Trophoblast cell (in vitro differentiated cells and primary cell): ENCODE results near the gene CARM1.

Experiments
- DNase-seq, 2 donors: peaks; one replicate each; pipeline ENCODE4 v3.0.0-alpha.2; 2016
- H2AFZ ChIP-seq: 2 replicates; pipeline ENCODE4 v1.6.1; 2013; ENCODE audit warnings: low read length, moderate library complexity, mild to moderate bottlenecking; ENCODE audit not compliant: insufficient read depth, poor library complexity
- H2AK5ac ChIP-seq: 2 replicates; pipeline ENCODE4 v1.6.1; 2013; ENCODE audit warnings: mild to moderate bottlenecking, low read length
- H2BK120ac ChIP-seq: 2 replicates; pipeline ENCODE4 v1.6.1; 2013; ENCODE audit warnings: low read length, mild to moderate bottlenecking, moderate library complexity; ENCODE audit not compliant: insufficient read depth, poor library complexity
- H2BK12ac ChIP-seq: 2 replicates; pipeline ENCODE4 v1.6.1; 2013; ENCODE audit warnings: mild to moderate bottlenecking, low read length, moderate library complexity
- H2BK5ac ChIP-seq: 2 replicates; pipeline ENCODE4 v1.6.1; 2013; ENCODE audit warnings: low read length, low read depth, moderate library complexity, mild to moderate bottlenecking; ENCODE audit not compliant: poor library complexity
- H3K14ac ChIP-seq: 2 replicates; pipeline ENCODE4 v1.6.1; 2013; ENCODE audit warnings: mild to moderate bottlenecking, low read length
- H3K18ac ChIP-seq: 2 replicates; pipeline ENCODE4 v1.6.1; 2013; ENCODE audit warnings: mild to moderate bottlenecking, low read length
- H3K23ac ChIP-seq: 2 replicates; pipeline ENCODE4 v1.6.1; 2013; ENCODE audit warnings: low read length
- H3K27ac ChIP-seq: 2 replicates; pipeline ENCODE4 v1.5.1; 2013; ENCODE audit warnings: low read depth, mild to moderate bottlenecking, inconsistent platforms, low read length, moderate library complexity
- H3K27me3 ChIP-seq: 2 replicates; pipeline ENCODE4 v1.6.1; 2013; ENCODE audit warnings: inconsistent platforms, mild to moderate bottlenecking, low read length, moderate library complexity; ENCODE audit not compliant: insufficient read depth
- H3K36me3 ChIP-seq, 2 experiments: 1 replicate in 1 of 2; 2 replicates in 1 of 2; pipeline ENCODE4 v1.6.1; 2013; ENCODE audit warnings: low read length in 2 of 2, mild to moderate bottlenecking in 2 of 2, moderate library complexity in 1 of 2; ENCODE audit not compliant: insufficient read depth in 2 of 2, control insufficient read depth in 1 of 2
- H3K4ac ChIP-seq: 2 replicates; pipeline ENCODE4 v1.6.1; 2013; ENCODE audit warnings: low read depth, mild to moderate bottlenecking, low read length, moderate library complexity
- H3K4me1 ChIP-seq, 2 experiments: 1 replicate in 1 of 2; 2 replicates in 1 of 2; pipeline ENCODE4 v1.6.1; 2013; ENCODE audit warnings: low read length in 2 of 2, mild to moderate bottlenecking in 2 of 2, moderate library complexity in 1 of 2; ENCODE audit not compliant: insufficient read depth in 2 of 2, control insufficient read depth in 1 of 2
- H3K4me2 ChIP-seq: 2 replicates; pipeline ENCODE4 v1.6.1; 2013; ENCODE audit warnings: inconsistent platforms, mild to moderate bottlenecking, low read length, moderate library complexity
- H3K4me3 ChIP-seq: 2 replicates; pipeline ENCODE4 v1.5.1; 2013; ENCODE audit warnings: mild to moderate bottlenecking, low read depth, low read length, inconsistent platforms
- H3K79me1 ChIP-seq: one replicate; pipeline ENCODE4 v1.6.1; 2013; ENCODE audit warnings: low read length
- H3K79me2 ChIP-seq: 2 replicates; pipeline ENCODE4 v1.6.1; 2013; ENCODE audit warnings: low read length, mild to moderate bottlenecking; ENCODE audit not compliant: control insufficient read depth, insufficient read depth, poor library complexity
- H3K9ac ChIP-seq: 2 replicates; pipeline ENCODE4 v1.6.1; 2013; ENCODE audit warnings: mild to moderate bottlenecking, low read length
- H3K9me3 ChIP-seq: 2 replicates; pipeline ENCODE4 v1.6.1; 2013; ENCODE audit warnings: low read depth, mild to moderate bottlenecking, control low read depth, inconsistent platforms, low read length; ENCODE audit not compliant: insufficient read depth
- H4K12ac ChIP-seq: 2 replicates; pipeline ENCODE4 v1.6.1; 2013; ENCODE audit warnings: low read depth, mild to moderate bottlenecking, low read length, moderate library complexity
- H4K8ac ChIP-seq: 2 replicates; pipeline ENCODE4 v1.6.1; 2013; ENCODE audit warnings: low read depth, mild to moderate bottlenecking, low read length, moderate library complexity
- H4K91ac ChIP-seq: one replicate; pipeline ENCODE4 v1.6.1; 2013; ENCODE audit warnings: low read depth, mild to moderate bottlenecking, low read length, moderate library complexity
- WGBS: extraction: QIAGEN DNeasy Blood & Tissue Kit; methylation state at CpG from one replicate; pipeline ENCODE4 v1.1.7; 2013; ENCODE audit warnings: missing lambda C conversion rate; ENCODE audit not compliant: insufficient read length, insufficient coverage; ENCODE audit errors: extremely low coverage; 5-methylcytosine and 5-hydroxymethylcytosine counted together

The CARM1 gene

DNA sequence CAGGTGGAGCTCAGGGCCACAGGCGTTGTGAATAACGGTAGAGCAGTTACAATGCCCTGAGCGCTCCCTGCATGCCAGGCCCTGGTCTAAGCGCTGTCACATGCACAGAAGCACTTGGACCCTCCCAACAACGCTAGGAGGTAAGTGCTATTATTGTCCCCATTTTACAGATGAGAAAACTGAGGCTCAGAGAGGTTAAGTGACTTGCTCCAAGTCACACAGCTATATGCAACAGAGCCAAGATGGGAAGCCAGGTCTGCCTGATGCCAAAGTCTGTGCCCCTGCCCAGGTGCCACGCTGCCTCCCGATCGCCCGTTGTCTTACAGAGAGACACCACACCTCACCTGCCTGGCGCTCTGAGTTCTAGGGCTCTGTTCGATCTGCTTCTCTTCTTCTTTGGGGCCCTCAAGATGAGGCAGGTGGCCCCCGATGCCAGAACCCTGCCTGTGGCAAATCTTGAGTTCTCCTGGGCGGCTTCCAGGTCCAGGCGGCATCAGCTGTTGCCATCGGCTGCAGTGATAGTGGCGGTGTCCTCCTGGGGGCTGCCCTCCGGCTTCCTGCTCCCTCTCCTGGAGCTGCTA, 37.1 kb downstream of the CARM1 start:
- Histone ChIP-seq H3K9ac (no peak overlapping the region), H2AK5ac (no peak overlapping the region), H2BK5ac (no peak overlapping the region), H3K4me1 (peaks cover 5 to 6% of the 10 kb centered on the region in 2 experiments), H2BK120ac (no peak overlapping the region), H4K8ac (no peak overlapping the region), H3K14ac (no peak overlapping the region), H3K18ac (peak overlapping the region; percentile 30), H3K79me1 (peaks cover 3% of the 10 kb centered on the region), H2AFZ (no peak overlapping the region), H3K36me3 (peaks cover 39 to 50% of the 10 kb centered on the region in 2 experiments), H3K9me3 (no peaks in the 10 kb centered on the region), H2BK12ac (no peak overlapping the region), H4K12ac (no peak overlapping the region), H3K23ac (no peak overlapping the region), H4K91ac (no peak overlapping the region), H3K4me3 (peak overlapping the region; percentile 10), H3K27ac (no peak overlapping the region), H3K79me2 (peaks cover 1% of the 10 kb centered on the region), H3K4me2 (no peak overlapping the region), H3K27me3 (no peaks in the 10 kb centered on the region), H3K4ac (no peak overlapping the region)
- WGBS: no CpG with 5 or more reads among the region's 17 CpGs
- no peak for DNase-seq

DNA sequence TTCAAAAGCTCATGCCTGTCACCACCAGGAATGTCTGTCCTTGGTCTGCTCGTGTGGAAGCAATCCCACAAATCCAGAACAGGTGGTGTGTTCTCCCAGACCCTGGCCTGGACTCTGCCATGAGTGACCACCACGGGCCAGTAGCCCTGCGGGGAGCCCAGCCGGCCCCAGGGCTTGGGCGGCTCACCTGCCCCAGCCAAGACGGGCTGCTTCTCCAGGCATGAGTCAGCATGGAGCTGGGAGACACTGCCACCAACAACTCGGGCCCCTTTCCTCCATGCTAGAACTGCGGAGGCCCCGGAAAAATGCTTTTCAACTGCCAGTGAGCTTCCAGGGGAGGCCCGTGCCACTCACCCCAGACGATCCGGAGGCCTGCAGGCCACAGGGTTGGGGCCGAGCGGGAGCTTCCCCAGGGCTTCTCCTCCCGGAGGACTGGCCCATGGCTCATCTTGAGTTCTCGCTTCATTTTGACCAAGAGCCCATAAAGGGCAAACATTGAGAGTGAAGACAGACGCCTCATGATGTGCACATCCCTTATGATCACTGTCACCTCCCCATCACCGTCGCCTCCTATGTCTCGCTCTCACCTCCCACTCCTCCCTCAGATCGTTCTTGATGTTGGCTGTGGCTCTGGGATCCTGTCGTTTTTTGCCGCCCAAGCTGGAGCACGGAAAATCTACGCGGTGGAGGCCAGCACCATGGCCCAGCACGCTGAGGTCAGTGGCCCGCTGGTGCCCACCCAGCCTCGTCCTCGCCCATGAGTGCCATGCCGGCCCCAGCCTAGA, 40.4 kb downstream of the CARM1 start:
- Histone ChIP-seq H3K9me3 (no peaks in the 10 kb centered on the region), H2BK5ac (peak overlapping the region; percentile 36), H2AK5ac (peak overlapping the region; percentile 18), H3K9ac (no peak overlapping the region), H3K27ac (peak overlapping the region; percentile 35), H3K27me3 (no peaks in the 10 kb centered on the region), H4K8ac (no peak overlapping the region), H3K4me2 (no peak overlapping the region), H3K4me3 (no peak overlapping the region), H3K4me1 (peaks cover 9 to 12% of the 10 kb centered on the region in 2 experiments), H3K4ac (no peak overlapping the region), H4K12ac (peak overlapping the region; percentile 22), H4K91ac (peak overlapping the region; percentile 56), H2BK12ac (peak overlapping the region; percentile 75), H3K79me1 (peaks cover 3% of the 10 kb centered on the region), H3K79me2 (no peaks in the 10 kb centered on the region), H2BK120ac (peak overlapping the region; percentile 0), H2AFZ (no peak overlapping the region), H3K14ac (no peak overlapping the region), H3K36me3 (peaks cover 61 to 64% of the 10 kb centered on the region in 2 experiments), H3K18ac (peak overlapping the region; percentile 55), H3K23ac (no peak overlapping the region)
- DNase-seq: peak; percentile 46 to 50
- no CpG with 5 or more reads among the region's 31 CpGs for WGBS

DNA sequence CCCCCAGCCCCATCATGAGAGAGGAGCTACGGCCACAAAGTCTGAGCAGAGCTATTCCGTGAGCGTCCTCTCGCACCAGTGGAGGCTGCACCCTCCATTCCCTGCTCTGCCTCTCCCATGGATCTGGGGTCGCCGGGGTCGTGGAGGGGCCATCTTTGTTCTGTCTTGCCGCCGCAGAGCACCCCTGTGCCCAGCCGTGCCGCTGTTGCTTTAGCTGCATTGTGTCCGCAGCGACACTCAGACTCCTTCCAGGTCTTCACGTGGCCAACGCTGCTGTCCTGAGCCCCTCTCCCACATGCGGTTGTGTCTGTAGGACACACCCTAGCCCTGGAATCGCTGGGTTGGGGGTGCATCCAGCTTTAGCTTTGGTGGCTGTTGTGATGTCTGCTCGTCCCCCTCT, 41.3 kb downstream of the CARM1 start:
- H3K23ac ChIP-seq: no peak overlapping the region

DNA sequence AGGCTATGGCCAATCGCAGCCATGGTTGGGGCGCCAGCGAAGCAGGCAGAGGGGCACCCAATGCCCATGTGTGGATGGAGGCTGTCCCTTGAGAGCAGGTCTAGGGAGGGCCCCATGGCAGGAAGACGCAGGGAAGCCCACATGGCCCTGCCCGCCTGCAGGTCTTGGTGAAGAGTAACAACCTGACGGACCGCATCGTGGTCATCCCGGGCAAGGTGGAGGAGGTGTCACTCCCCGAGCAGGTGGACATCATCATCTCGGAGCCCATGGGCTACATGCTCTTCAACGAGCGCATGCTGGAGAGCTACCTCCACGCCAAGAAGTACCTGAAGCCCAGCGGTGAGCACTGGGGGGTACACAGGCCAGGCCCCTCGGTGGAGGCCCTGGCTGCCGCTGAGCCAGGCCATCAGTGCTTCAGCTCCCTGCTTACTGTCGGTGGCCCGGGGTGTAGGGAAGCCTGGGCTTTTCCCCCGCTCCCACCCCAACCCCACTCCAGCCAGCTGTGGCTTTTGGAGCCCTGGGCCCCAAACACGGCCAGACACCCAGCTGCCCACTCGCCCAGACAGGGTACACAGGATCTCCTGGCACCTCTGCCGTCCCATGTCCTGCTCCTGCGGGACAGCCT, 42.5 kb downstream of the CARM1 start:
- peaks cover 3% of the 10 kb centered on the region for H3K79me1 ChIP-seq
- H4K91ac ChIP-seq: no peak overlapping the region
- H4K12ac ChIP-seq: no peak overlapping the region
- H3K4me1 ChIP-seq: peaks cover 9 to 12% of the 10 kb centered on the region in 2 experiments
- no peak overlapping the region for H3K27ac ChIP-seq
- peak overlapping the region; percentile 23 for H3K4me3 ChIP-seq
- peak; percentile 54 to 68 for DNase-seq
- no peak overlapping the region for H2BK120ac ChIP-seq
- no peaks in the 10 kb centered on the region for H3K9me3 ChIP-seq
- H3K27me3 ChIP-seq: no peaks in the 10 kb centered on the region
- no peak overlapping the region for H3K4ac ChIP-seq
- no peak overlapping the region for H3K4me2 ChIP-seq
- H3K23ac ChIP-seq: no peak overlapping the region
- no peak overlapping the region for H2BK5ac ChIP-seq
- no peak overlapping the region for H3K18ac ChIP-seq
- H2AK5ac ChIP-seq: no peak overlapping the region
- no peak overlapping the region for H2AFZ ChIP-seq
- WGBS: no CpG with 5 or more reads among the region's 24 CpGs
- no peak overlapping the region for H3K14ac ChIP-seq
- H3K9ac ChIP-seq: no peak overlapping the region
- no peak overlapping the region for H4K8ac ChIP-seq
- H2BK12ac ChIP-seq: no peak overlapping the region
- peaks cover 53 to 58% of the 10 kb centered on the region in 2 experiments for H3K36me3 ChIP-seq
- no peaks in the 10 kb centered on the region for H3K79me2 ChIP-seq

More for the DNA sequence above, 41.3 kb downstream of the CARM1 start:
- no peaks in the 10 kb centered on the region for H3K79me2 ChIP-seq
- H3K27me3 ChIP-seq: no peaks in the 10 kb centered on the region
- no CpG with 5 or more reads among the region's 18 CpGs for WGBS
- H3K9ac ChIP-seq: no peak overlapping the region
- H2BK5ac ChIP-seq: no peak overlapping the region
- no peak overlapping the region for H4K12ac ChIP-seq
- H2AFZ ChIP-seq: no peak overlapping the region
- no peak overlapping the region for H3K4me2 ChIP-seq
- H3K4ac ChIP-seq: no peak overlapping the region
- H3K9me3 ChIP-seq: no peaks in the 10 kb centered on the region
- no peak for DNase-seq
- H2AK5ac ChIP-seq: peak overlapping the region; percentile 18
- no peak overlapping the region for H2BK12ac ChIP-seq
- peaks cover 60 to 61% of the 10 kb centered on the region in 2 experiments for H3K36me3 ChIP-seq
- peaks cover 9 to 12% of the 10 kb centered on the region in 2 experiments for H3K4me1 ChIP-seq
- no peak overlapping the region for H4K8ac ChIP-seq
- no peak overlapping the region for H3K14ac ChIP-seq
- no peak overlapping the region for H3K27ac ChIP-seq
- H3K18ac ChIP-seq: no peak overlapping the region
- H3K4me3 ChIP-seq: no peak overlapping the region
- no peak overlapping the region for H4K91ac ChIP-seq
- H2BK120ac ChIP-seq: no peak overlapping the region
- H3K79me1 ChIP-seq: peaks cover 3% of the 10 kb centered on the region
